Measurements from ENCODE around the gene GFPT2.

The GFPT2 gene

DNA sequence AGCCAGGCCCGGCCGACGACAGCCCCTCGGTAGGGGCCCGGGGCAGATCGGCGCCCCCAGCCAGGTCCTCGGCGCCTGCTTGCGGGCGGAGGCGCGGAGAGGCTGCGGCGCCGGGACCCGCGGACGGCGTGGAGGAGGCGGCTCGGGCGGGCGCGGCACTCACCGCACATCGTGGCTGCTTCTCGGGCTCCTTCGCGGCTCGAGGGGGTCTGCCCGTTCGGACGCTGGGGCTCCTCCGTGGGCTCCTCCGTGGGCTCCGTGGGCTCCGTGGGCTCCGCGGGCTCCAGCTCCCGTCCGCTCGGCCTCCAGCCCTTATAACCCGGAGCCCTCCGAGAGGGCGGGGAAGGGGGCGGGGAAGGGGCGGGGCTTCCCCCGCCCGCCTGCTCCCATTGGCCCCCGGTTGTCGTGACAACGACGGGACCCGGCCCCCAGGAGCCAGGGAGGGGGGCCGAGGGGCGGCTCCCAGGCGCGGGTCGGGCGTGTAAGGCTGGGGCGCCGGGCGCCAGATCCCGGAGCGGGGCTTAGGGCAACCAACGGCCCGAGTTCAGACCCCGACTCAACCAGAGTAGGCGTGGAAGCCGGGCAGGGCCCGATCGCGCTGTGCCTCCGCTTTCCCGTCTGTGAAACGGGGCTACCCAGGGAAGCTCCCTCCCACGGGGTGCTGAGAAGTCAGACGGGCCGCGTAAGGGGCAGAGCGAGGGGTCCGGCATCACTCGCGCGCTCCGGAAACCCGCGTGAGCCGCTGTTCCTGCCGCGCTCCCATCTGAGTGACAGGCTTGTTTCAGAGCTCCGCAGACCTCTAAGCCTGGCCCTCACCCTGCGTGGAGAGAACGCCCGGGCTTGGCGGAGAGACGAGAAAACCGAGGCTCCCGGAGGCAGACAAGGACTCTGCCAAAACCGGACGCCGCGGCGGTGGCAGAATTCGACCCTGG is at the start of gene GFPT2:
Gene GFPT2 (minus strand): TSS at position 289 of the 932 bp plus-strand sequence. CDS start 119 bp downstream, at position 170.
- peak; percentile 90 for DNase-seq

- no peak for DNase-seq
These were observed 49.6 kb upstream of the GFPT2 start for GRCh38 chr5:180402716-180403115.

- DNase-seq: no peak
These were observed 48.2 kb upstream of the GFPT2 start for GRCh38 chr5:180401229-180401907.

- no peak for DNase-seq
These were observed 47.3 kb upstream of the GFPT2 start for GRCh38 chr5:180400416-180400815.

DNA sequence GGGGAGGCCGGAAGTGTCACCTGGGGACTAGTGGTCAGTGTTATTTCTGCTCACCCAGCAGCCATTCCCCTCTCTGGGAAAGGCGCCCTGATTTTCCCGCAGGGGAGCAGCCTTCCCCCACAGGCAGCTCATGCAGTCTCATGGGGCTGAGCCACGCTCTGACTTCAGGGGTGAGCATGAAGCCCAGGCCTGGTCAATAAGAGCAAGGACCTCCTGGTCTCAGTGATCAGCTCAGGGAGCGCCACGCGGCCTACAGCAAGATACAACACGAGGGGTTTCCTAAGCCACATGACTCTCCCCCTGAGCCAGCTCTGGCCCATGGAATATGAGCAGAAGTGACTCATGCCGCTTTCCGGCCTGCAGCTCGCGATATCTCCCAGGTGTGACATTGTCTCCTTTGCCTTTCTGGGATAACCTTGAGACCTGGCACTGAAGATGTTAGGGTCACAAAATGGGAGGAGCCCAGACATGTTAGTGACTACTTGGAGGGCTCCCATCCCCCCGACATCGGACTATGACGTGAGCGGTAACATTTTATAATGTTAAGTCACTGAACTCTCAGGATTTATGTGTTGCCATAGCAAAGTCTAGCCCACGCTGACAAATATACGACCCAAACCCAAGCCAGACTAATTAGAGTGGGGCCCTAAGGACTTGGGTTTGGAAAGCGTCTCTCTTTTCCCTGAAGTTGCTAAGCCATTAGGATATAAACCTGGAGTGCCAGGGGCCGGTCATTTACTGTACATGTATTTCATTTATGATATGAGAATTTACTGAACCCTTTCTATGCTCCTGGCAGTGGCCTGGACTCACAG is 46.5 kb upstream of the GFPT2 start:
- DNase-seq: no peak

DNA sequence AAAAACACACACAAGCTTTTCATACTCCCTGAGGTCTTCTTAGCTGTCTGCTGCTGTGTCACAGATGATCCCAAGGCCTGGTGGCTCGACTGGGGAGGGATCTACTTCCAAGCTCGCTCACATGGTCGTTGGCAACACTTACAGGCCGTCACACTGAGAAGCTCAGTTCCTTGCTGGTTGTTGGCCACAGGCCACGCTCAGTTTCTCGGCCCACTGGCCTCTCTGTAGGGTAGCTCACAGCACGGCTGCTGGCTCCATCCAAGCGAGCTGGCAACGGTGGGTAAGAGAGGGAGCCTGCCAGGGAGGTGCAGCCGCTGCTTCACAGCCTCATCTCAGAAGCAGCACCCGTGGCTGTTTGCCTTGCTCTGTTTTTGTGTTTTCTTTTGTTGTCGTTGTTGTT is 43.8 kb upstream of the GFPT2 start:
- no peak for DNase-seq

- no peak for DNase-seq
These were observed 42.6 kb upstream of the GFPT2 start for GRCh38 chr5:180395540-180396274.

GRCh38 chr5:180394031-180394636 is 41.0 kb upstream of the GFPT2 start:
- no peak for DNase-seq

DNA sequence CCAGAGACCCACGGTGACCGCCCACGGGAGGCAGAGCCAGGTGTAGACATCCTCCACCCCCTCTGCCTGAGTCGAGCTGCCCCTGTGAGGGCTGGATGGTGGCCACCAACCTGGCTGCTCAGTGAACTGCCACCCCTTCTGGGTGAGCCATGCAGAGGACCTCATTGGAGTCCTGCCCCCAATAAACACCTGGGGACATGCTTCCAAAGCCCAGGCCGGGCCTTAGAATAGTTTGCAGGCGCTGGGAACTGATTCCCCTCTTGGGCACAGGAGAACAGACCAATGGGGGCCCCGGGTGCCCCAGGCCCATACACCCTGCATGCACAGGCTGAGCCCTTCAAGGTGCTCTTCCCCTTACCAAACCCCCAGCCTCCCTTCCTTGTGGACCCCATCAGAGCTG is 38.1 kb upstream of the GFPT2 start:
- no peak for DNase-seq

- DNase-seq: no peak
These were observed 37.5 kb upstream of the GFPT2 start for GRCh38 chr5:180390441-180391190.

GRCh38 chr5:180389252-180390101 is 36.3 kb upstream of the GFPT2 start:
- no peak for DNase-seq

DNA sequence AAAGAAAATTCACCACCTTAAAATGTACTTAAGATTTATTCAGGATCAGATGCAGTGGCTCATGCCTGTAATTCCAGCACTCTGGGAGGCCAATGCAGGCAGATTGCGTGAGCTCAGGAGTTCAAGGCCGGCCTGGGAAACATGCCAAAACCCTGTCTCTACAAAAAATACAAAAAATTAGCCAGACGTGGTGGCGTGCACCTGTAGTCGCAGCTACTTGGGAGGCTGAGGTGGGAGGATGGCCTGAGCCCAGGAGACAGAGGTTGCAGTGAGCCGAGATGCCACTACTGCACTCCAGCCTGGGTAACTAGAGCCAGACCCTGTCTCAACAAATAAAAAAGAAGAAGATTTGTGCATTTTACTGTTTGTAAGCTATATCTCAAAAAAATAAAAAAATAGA is 34.7 kb upstream of the GFPT2 start:
- no peak for DNase-seq

GRCh38 chr5:180382926-180383325 is 29.8 kb upstream of the GFPT2 start:
- no peak for DNase-seq

DNA sequence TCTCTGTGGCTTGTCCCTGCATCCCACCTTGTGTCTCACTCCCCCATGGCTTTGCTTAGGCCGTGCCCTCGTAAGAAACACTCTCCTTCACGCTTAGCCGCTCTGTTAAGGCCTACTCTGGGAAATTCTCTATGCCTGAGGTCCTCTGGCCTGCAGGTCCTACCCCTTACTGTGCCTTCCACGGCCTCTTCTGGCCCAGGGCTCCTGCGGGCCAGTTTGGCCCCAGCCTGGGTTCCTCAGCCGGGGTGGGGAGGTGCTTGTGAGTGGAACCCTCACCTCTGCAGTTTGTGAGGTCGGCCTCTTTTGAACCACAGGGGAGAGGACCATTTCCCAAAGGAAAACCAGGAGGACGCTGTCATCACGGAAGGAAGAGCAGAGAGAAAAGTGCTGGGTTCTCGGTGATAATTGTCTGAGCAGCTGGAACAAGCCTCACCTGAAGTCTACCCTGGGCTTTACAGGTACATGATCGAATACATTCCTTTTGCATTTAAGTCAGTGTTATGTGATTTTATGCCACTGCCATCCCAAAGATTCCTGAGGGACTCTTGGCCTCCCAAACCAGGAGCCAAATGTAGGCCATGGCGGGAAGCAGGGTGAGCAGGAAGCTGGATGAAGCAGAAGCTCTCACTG is 28.8 kb upstream of the GFPT2 start:
- DNase-seq: no peak

DNA sequence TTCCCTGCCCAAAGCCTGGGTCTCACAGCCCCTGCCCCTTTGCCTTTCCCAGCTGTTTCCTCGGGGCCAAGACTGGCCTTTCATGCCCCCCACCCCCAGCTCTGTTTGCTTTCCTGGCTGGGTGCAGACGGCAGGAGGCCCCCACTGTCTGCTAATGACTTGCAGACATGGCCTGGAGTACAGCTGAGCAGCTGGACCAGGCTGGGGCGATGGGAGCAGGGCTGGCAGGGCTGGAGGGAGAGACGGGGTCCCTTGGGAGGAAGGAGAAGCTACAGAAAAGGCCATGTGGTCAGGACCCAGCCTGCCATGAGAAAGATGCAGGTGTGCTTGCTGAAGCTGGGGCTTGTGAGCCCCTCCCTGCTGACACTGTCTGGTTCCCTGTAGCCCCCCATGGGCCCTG is 28.3 kb upstream of the GFPT2 start:
- peak; percentile 46 for DNase-seq

- no peak for DNase-seq
These were observed 27.7 kb upstream of the GFPT2 start for GRCh38 chr5:180380856-180381255.

- no peak for DNase-seq
These were observed 27.3 kb upstream of the GFPT2 start for GRCh38 chr5:180380441-180380840.

DNA sequence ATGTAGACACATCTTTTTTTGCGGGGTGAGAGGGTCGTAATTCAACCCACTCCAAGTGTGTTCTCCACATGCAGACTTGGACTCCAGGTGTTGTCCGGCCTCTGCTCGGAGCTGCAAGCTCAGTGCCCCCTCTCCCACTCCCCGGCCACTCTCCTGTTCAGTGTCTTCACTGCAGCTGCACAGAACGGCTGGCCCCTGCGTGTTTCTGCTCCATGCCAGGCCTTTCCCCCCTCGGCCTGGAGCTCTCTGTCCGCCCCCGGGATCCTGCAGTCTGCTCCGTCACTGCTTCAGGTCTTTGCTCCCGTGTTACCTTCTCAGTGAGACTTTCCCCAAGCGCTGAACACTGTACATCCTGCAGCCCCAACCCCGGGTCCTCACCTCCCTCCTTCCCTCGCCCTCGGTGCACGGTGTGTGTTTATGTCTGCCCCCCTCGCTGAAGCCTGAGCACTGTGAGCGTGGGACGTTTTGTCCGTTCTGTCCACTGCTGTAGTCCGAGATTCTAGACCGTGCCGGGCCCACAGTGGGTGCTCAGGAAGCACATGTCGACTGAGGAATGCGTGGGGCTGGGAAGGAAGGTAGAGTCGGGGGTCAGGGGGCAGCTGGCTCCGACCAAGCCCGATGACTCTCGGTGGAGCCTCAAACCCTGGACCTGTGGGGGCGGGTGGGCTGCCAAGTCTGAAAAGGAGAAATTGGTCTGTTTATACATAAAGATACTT is 26.4 kb upstream of the GFPT2 start:
- no peak for DNase-seq

All from retina (tissue), 1 donor.